ENCODE measurements around the gene TIRAP. TPM values are rescaled to one million over a fixed set of nuclear protein-coding genes. Genes with fewer than 3 reads are reported as not detected.

Gene TIRAP
- total RNA-seq, 1 experiment from 2014 or later = 8.1 TPM

- peak; percentile 90 for DNase-seq (ENCODE audit: low spot score)
- in situ Hi-C loops (cut with HindIII; ENCODE audit: low sequenced_read_pairs) = no loop called here
Measured at GRCh38 chr11:126317756-126318573, 35.1 kb downstream of the TIRAP start.

- in situ Hi-C loops (cut with HindIII; ENCODE audit: low sequenced_read_pairs) = no loop called here
Measured at GRCh38 chr11:126318574-126319373, 35.9 kb downstream of the TIRAP start.

GRCh38 chr11:126319374-126319740, 36.5 kb downstream of the TIRAP start:
- DNase-seq (ENCODE audit: low spot score) = no peak
- in situ Hi-C loops (cut with HindIII; ENCODE audit: low sequenced_read_pairs) = no loop called here

More at GRCh38 chr11:126318574-126319373, 35.9 kb downstream of the TIRAP start:
- DNase-seq (ENCODE audit: low spot score) = no peak

DNA sequence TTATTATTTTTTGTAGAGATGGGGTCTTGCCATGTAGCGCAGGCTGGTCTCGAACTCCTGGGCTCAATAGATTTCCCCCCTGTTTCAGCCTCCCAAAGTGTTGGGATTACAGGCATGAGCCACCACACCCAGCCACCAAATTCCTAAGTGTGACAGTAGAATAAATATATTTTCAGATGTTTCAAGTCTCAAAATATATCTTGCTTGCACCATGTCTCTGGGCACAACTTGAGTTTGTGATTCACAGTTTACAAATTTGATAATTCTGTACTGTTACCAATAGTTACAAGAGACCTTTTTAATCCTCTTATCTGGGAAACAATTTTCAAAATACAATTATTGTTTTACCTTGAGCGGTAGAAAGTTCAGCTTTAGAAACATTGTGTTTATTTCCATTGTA, 40.1 kb downstream of the TIRAP start:
- in situ Hi-C loops (cut with HindIII; ENCODE audit: low sequenced_read_pairs) = no loop called here
- no peak for DNase-seq (ENCODE audit: low spot score)

DNA sequence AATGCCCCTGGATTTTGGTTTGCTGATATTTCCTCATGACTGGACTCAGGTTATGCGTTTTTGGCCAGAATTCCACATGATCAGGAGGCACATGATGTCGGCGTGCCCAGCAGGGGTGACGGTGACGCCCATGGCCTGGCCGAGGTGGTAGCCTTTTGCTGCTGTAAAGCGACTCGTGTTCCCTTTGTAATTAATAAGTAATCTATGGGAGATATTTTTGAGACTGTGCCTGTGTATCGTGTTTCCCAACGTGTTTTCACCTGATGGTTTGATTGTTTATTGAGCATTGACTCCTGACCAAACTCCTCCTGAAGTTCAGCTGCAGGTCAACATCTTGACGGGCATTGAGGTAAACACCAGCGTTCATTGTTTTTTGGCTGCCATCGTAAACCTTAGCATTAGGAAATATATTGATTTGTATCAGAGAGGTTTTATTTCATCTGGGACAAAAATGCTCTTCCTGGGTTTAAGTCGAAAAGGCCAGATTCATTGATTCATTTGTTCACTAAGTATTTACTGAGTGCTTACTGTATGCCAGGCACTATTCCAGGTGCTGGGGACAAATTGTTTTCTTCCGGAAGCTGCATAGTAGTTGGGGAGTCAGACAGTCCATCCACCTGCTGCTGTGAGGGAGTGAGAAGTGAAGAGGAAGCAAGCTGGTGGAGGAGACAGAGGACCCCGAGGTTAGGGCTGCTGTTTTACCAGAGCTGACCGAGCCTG, 44.5 kb downstream of the TIRAP start:
- no peak for DNase-seq (ENCODE audit: low spot score)
- in situ Hi-C loops (cut with HindIII; ENCODE audit: low sequenced_read_pairs) = no loop called here

- in situ Hi-C loops (cut with HindIII; ENCODE audit: low sequenced_read_pairs) = no loop called here
Measured at GRCh38 chr11:126328001-126328390, 45.1 kb downstream of the TIRAP start.

DNA sequence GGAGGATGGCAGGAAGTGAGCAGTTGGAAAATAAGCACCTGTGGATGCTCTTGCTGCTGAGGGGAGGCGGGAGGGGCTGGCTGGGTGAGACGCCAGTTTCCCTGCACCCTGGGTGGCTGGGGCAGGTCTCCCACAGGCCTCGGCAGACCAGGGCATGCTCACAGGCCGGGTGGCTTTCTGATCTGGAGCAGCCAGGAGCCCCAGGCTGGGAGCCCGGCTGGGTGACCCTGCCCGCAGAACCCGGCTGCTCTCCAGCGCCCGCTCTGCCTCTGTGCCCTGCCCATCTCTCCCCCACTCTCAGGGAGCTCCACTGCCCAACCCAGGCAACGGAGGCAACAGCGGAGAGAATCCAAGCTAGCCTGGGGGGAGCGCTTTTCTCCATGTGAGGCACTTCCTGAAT, 45.6 kb downstream of the TIRAP start:
- DNase-seq (ENCODE audit: low spot score) = no peak
- in situ Hi-C loops (cut with HindIII; ENCODE audit: low sequenced_read_pairs) = no loop called here

More at GRCh38 chr11:126328001-126328390, 45.1 kb downstream of the TIRAP start:
- no peak for DNase-seq (ENCODE audit: low spot score)

- no peak for DNase-seq (ENCODE audit: low spot score)
- in situ Hi-C loops (cut with HindIII; ENCODE audit: low sequenced_read_pairs) = no loop called here
Measured at GRCh38 chr11:126328938-126329643, 46.2 kb downstream of the TIRAP start.

GRCh38 chr11:126329644-126330211, 46.8 kb downstream of the TIRAP start:
- in situ Hi-C loops (cut with HindIII; ENCODE audit: low sequenced_read_pairs) = no loop called here

DNA sequence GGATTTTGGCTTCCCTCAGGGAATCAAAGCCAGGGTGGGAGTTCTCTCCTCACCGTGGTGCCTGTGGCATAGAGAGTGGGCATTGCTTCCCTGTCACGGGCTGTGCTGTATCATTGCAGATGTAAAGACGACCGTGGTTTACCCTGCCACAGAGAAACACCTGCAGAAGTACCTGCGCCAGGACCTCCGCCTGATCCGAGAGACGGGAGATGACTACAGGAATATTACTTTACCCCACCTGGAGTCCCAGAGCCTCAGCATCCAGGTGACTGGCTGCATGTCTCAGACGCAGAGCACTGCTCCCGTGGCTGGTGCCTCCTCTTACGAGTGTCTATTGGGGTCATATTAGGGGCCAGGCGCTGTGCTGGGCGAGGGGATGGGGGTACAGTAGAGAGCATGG, 48.4 kb downstream of the TIRAP start:
- DNase-seq (ENCODE audit: low spot score) = no peak
- in situ Hi-C loops (cut with HindIII; ENCODE audit: low sequenced_read_pairs) = no loop called here

More at GRCh38 chr11:126329644-126330211, 46.8 kb downstream of the TIRAP start:
- no peak for DNase-seq (ENCODE audit: low spot score)

- DNase-seq (ENCODE audit: low spot score) = no peak
- in situ Hi-C loops (cut with HindIII; ENCODE audit: low sequenced_read_pairs) = no loop called here
Measured at GRCh38 chr11:126332221-126332711, 49.4 kb downstream of the TIRAP start.

GRCh38 chr11:126333142-126333541, 50.2 kb downstream of the TIRAP start:
- in situ Hi-C loops (cut with HindIII; ENCODE audit: low sequenced_read_pairs) = no loop called here
- DNase-seq (ENCODE audit: low spot score) = no peak

DNA sequence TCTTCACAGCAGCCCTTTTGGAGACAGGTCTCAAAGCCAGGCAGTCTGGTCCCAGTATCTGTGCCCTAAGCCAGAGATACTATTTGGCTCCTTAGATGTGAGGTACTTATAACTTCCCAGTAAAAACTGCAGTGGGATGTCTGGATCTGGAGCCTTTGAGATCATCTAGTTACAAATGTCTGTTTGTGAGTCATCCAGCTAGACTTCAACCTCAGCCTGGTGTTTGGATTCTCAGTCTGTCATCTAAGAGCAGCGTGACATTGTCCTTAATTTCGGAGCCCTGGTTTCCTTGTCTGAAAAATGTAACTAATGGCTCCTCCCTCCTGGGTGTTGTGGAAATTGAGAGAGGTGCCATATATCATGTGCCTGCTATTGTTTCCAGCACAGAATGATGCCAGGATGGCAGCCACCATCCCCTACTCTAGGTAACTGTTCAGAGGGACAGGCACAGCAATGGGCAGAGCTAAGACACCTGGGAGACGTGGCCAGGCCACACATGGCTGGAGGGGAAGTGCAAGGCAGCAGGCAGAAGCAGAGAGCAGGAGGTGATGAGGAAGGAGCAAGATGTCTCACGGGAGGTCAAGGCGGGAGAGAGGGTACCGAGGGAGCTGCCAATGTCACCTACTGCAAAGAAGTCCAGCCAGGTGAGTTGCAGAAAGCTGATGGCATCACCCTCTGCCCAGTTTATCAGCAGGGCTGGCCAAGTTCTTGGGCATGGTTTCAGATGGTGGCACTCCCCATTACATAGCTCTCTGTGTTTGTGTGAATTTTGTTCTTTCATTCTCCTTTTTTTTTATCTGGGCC, 52.0 kb downstream of the TIRAP start:
- no peak for DNase-seq (ENCODE audit: low spot score)
- in situ Hi-C loops (cut with HindIII; ENCODE audit: low sequenced_read_pairs) = no loop called here

- no peak for DNase-seq (ENCODE audit: low spot score)
- in situ Hi-C loops (cut with HindIII; ENCODE audit: low sequenced_read_pairs) = no loop called here
Measured at GRCh38 chr11:126335463-126335760, 52.5 kb downstream of the TIRAP start.

GRCh38 chr11:126336138-126336541, 53.2 kb downstream of the TIRAP start:
- in situ Hi-C loops (cut with HindIII; ENCODE audit: low sequenced_read_pairs) = no loop called here

DNA sequence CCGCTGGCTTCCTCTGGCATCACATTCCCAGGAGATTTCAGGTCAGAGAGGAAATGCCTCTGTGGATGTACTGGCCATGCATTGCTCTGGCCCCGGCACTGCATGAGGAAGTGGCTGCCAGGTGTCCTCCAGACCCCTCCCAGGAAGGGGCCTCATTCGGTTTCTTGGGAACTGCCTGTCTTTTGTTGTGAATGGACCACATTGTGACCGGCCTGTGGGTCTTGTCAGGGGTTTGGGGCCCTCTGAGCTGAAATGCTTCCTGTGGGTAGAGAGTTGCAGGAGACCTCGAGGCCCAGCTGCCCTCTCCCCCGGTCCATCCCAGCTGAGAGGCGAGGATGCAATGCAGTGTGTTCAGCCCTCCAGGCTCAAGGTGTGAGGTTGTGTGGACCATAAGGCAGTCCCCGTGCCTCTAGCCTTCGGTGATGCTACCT, 53.8 kb downstream of the TIRAP start:
- DNase-seq (ENCODE audit: low spot score) = no peak
- in situ Hi-C loops (cut with HindIII; ENCODE audit: low sequenced_read_pairs) = no loop called here

More at GRCh38 chr11:126336138-126336541, 53.2 kb downstream of the TIRAP start:
- DNase-seq (ENCODE audit: low spot score) = no peak

DNA sequence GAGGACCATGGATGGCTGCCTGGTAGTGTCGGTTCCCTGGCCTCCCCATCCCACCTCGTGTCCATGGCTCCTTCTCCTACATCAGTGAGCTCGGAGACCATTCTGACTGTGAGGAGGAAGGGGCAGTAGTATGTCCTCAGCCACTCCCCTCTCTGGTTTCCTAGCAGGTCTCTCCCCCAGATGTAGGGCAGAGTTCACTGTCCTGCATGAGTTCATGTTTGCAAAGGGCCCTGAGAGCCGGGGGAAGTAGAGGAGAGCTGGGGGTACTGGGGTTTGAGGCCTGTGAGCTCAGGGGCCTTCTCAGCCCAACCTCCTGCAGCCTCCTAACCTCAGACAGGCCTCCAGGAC, 54.2 kb downstream of the TIRAP start:
- in situ Hi-C loops (cut with HindIII; ENCODE audit: low sequenced_read_pairs) = no loop called here
- DNase-seq (ENCODE audit: low spot score) = no peak
